ENCODE data around the gene CHD9NB. TPM values are rescaled to one million over a fixed set of nuclear protein-coding genes. Genes with fewer than 3 reads are reported as not detected.

CHD9NB gene
- 10 to 100 TPM; 10.4 to 11.8 (median 11.2) TPM for polyA plus RNA-seq (ENCODE audit: insufficient read length in 4 of 4)

DNA sequence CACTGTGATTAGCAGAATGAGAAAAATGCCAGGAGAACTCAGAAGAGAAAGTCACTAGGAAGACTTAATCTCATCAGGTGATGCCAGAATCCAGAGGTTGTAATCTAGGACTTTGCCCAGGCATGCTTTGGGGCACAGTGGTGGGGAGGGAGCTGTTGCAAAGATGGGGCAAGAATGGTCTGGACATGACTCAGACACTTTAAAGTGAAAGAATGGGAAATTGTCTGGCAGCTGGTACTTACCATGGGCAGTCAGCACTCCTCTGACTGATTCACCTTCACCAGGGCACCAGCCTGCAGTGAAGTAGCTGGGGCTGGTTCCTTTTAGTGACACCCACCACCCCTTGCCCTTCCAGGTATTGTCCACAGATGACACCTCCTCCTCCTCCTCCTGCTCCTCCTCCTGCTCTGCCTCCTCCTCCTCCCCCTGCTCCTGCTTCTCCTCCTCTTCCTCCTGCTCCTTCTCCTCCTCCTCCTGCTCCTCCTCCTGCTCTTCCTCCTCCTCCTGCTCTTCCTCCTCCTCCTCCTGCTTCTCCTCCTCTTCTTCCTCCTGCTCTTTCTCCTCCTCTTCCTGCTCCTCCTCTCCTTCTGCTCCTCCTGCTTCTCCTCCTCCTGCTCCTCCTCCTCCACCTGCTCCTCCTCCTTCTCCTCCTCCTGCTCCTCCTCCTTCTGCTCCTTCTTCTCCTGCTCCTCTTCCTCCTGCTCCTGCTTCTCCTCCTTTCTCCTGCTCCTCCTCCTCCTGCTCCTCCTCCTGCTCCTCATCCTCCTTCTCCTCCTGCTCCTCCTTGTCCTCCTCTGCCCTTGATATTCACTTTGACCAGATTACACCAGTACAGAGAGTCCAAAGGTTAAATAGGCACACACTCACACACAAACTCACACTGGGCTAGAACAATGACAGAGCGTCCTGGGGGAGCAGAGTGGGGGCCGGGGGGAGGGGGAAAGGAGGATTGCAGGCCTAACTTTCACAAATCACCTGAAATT, at the start of gene CHD9NB:
Gene CHD9NB, minus strand, starts transcription at position 379 of the 983 bp plus-strand sequence. CDS start 8,739 bp downstream, outside the sequence.
- DNase-seq (ENCODE audit: low read depth in 4 of 4, low spot score in 2 of 4) = no peak

GRCh38 chr16:53100889-53101288, 48.2 kb upstream of the CHD9NB start:
- no peak for DNase-seq (ENCODE audit: low read depth in 4 of 4, low spot score in 2 of 4)

DNA sequence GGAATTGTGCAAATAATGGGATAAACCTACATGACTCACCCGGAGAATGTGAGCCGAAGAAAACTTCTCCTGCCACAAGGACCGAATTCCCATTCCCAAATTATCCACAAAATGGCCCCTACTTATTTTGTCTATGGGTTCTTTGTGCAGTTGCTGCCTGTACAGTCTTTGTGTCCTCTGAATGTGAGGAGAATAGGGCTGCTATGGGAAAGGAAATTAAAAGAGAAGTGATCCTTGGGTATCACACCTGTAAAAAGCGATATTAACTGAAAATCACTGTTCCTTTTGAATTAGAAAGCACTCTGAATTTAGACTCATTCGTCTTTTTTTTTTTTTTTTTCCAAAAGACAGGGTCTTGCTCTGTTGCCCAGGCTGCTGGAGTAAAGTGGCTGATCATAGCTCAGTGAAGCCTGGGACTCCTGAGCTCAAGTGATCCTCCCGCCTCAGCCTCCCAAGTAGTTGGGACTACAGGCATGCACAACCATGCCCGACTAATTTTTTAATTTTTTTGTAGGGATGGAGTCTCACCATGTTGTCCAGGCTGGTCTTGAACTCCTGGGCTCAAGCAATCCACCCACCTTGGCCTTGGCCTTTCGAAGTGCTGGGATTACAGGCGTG, 47.5 kb upstream of the CHD9NB start:
- no peak for DNase-seq (ENCODE audit: low read depth in 4 of 4, low spot score in 2 of 4)

- DNase-seq (ENCODE audit: low read depth in 4 of 4, low spot score in 2 of 4) = peak in 2 of 4 donors; percentile 76 to 78
These were observed 46.8 kb upstream of the CHD9NB start for GRCh38 chr16:53099318-53100130.

GRCh38 chr16:53098526-53099317, 46.0 kb upstream of the CHD9NB start:
- peak in 1 of 4 donors; percentile 53 for DNase-seq (ENCODE audit: low read depth in 4 of 4, low spot score in 2 of 4)

DNA sequence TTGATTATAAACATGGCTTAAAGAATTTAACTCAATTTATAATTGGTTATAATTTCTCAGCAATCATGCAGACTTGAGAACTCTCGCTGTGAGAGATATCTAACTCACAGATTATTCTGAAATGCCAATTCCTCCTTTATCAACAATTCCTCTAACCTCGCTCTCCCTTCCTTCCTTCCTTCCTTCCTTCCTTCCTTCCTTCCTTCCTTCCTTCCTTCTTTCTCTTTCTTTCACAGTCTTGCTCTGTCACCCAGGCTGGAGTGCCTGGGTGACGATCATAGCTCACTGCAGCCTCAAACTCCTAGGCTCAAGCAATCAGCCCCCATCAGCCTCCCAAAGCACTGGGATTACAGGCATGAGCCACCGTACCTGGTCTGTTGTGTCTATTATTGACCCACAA, 44.5 kb upstream of the CHD9NB start:
- no peak for DNase-seq (ENCODE audit: low read depth in 4 of 4, low spot score in 2 of 4)

DNA sequence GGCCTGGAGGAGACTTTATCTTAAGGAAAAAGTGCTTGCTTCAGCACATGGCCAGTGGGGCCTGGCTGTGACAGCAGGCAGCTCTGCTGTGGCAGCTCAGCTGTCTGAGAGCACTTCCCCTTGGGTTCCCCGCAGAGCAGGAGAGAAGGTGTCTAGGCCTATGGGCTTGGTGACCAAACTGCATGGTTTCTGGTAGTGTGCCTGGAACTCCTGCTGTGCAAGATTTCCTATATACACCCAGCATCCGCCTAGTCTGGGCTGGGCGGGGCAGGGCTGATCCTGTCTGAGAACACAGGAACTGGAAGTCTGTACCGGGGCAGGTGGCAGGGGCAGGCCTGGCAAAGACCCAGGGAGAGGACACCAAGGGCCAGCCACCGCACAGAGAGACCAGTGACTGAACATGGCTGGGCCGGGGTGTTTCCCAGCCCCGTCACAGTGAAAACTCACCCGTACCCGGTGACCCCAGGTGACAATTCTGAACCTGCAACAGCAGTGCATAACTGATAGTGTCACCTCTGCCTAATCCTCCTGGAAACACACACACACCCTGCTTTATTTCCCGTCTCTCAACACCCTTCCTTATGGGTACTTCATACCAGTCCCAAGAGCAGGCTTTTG, 41.4 kb upstream of the CHD9NB start:
- no peak for DNase-seq (ENCODE audit: low read depth in 4 of 4, low spot score in 2 of 4)

- DNase-seq (ENCODE audit: low read depth in 4 of 4, low spot score in 2 of 4) = no peak
These were observed 40.6 kb upstream of the CHD9NB start for GRCh38 chr16:53093162-53093744.

- DNase-seq (ENCODE audit: low read depth in 4 of 4, low spot score in 2 of 4) = no peak
These were observed 39.6 kb upstream of the CHD9NB start for GRCh38 chr16:53092284-53092683.

- DNase-seq (ENCODE audit: low read depth in 4 of 4, low spot score in 2 of 4) = no peak
These were observed 38.9 kb upstream of the CHD9NB start for GRCh38 chr16:53091466-53092211.

DNA sequence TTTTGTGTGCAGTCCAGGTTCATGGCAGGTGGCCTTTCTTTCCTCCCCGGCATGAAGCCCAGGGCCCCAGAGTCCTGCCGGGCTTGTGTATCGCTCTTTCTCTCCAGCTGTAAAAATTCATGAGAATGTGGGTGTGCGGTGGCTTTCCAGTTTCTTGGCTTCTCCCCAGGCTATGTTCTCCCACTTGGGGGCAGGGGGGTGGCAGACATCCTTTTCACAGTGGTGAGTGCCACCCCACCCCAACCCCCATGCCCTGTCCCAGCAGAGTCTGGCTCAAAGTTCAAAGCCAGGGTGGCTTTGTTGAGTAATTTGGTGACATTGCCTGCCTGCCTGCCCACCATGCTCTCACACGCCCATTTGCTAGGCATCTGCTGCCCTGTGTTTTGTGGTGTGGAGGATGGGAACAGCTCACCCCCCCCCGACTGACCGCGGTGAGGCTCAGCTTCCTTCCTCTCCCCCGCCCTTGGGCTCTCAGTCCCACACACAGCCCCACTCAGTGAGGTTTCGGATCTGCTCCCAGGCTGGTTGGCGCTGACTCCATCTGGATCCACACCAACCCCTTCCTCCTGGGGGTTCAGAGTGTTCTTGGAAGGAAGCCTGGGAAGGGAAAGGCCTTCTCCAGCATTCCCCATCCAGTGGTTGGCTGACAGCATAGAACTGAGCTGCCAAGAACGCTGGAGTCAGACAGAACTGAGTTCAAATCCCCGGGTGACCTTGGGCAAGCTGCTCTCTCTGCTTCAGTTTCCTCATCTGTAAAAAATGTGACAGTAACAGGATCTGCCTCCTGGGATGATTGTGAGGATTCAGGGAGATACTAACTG, 38.1 kb upstream of the CHD9NB start:
- no peak for DNase-seq (ENCODE audit: low read depth in 4 of 4, low spot score in 2 of 4)

DNA sequence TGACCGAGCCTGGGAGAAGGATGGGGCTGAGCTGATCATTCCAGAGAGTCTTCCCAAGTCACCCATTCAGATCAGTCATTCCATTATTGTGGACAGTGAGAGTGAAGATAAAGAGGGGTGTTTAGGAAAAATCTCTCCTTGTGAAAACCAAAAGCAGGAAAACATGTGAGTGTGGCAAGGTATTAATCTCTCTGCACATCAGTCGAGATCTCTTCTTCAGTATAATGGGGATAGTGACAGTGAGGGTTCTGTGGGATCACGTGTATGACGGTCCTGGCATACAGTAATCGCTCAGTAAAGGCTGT, 37.5 kb upstream of the CHD9NB start:
- DNase-seq (ENCODE audit: low read depth in 4 of 4, low spot score in 2 of 4) = no peak

- DNase-seq (ENCODE audit: low read depth in 4 of 4, low spot score in 2 of 4) = no peak
These were observed 37.0 kb upstream of the CHD9NB start for GRCh38 chr16:53089434-53090285.

GRCh38 chr16:53087101-53087500, 34.4 kb upstream of the CHD9NB start:
- no peak for DNase-seq (ENCODE audit: low read depth in 4 of 4, low spot score in 2 of 4)

DNA sequence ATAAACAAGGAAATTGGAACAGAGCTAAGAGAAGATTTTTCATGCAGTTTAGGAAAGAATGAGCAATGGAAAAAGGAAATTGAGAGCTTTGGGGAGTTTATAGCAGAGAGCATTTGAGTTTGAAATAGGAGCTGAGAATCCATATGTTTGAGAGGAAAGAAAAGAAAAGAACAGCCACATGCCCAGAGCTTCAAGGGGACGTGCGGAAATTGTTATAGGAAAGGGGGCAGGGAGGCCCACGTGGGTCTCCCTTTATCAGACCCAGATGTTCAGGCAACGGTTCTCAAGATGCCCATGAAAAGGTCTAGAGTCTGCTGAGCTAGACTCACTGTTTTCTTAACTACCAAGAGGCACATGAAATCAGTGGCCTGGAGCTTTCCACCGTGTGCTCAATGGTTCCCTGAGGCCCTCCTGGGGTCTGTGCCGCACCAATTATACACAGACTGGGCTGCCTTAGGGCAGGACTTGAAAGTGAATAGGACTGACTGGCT, 33.3 kb upstream of the CHD9NB start:
- DNase-seq (ENCODE audit: low read depth in 4 of 4, low spot score in 2 of 4) = no peak

DNA sequence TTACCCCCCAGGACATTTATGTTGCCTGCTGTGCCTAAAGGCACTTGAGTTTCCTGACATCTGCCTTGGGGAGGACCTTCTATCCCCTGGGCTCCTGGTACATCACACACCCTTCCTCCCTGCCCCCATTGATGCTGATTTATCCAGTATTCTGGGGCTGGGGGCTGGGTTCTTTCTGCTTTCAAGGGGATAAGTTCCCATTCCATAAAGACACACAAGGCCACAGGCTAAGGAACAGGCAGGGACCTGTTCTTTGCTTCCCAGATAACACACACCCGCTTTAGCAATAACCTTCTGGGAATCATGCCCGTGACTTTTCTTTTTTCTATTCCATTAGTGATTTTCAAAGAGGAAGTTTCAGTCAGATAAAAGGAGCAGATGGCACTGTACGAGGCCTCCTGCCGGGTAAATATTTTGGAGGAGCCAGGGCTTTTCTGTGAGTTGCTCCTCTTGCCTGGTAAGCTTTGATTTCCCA, 32.7 kb upstream of the CHD9NB start:
- no peak for DNase-seq (ENCODE audit: low read depth in 4 of 4, low spot score in 2 of 4)

Data from left renal cortex interstitium (tissue), 4 donors.